HuH-7.5 (cell line): ENCODE data around the gene CA11.
A peak's percentile ranks its signal among the peaks of the same experiment; 100 is the strongest.
"Not testable (repeated sequence)": the region's sequence is repeated elsewhere in the genome, so short reads cannot be mapped to it uniquely, and the experiment has no call there.

Experiments used
- DNase-seq: peaks from one replicate; pipeline ENCODE4 v3.0.0; 2011; ENCODE audit warnings: low spot score

CA11 gene

DNA sequence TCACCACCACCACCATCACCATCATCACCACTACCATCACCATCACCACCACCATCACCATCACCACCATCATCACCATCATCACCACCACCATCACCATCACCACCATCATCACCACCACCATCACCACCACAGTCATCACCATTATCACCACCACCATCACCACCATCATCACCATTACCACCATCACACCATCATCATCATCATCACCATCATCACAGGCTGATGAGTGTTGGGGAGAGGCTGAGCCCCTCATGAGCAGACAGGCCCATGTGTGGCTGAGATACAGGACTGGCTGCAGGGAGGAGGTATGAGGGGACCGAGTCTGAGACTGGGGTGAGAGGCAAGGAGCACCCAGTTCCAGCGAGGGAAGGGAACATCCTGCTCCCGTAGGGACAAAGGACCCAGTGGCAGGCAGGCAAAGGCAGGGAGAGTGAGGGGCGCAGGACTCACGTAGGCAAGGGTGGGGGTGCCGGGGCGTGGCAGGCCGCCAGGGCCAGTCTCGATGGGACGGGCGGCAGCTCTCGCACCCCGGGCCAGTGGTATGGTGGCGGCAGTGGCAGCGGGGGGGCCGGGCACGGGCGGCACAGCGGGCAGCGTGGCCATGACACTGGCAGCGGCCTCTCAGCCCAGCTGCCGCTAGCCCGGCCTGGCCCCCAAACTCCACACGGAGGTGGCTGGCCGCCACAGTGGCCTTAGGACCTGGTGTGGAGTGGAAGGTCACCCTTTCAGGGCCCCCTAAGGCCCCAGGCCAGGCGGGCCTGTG lies 24.1 kb upstream of the CA11 start:
- DNase-seq: no peak

DNA sequence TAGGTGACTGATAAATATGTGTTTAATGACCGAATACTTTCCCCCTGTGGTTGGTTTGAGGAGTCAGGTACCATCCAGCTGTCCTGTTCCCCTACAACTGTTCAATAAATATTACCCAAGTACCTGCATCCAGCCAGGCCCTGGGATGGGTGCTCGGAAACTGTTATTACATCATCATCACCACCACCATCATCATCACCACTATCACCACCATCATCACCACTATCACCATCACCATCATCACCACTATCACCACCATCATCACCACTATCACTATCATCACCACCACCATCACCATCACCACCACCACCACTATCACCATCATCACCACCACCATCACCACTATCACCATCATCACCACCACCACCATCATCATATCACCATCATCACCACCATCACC lies 22.8 kb upstream of the CA11 start:
- DNase-seq: no peak

DNA sequence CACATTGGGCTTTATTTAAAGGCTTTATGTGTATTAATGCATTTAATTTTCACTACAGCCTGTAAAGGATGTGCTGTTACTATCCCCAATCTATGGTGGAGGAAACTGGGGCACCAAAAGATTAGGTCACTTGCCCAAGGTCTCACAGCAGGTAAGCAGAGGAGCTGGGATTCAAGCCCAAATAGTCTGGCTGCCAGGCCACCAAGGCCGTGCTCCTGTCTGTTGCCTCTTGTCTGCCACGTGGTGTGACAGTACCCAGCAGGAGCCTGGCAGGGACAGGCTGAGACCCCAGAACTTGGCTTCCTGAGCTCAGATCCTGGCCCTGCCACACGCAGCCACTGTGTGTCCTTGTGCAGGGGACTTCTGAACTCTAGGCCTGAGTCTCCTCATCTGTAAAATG lies 22.3 kb upstream of the CA11 start:
- no peak for DNase-seq

DNA sequence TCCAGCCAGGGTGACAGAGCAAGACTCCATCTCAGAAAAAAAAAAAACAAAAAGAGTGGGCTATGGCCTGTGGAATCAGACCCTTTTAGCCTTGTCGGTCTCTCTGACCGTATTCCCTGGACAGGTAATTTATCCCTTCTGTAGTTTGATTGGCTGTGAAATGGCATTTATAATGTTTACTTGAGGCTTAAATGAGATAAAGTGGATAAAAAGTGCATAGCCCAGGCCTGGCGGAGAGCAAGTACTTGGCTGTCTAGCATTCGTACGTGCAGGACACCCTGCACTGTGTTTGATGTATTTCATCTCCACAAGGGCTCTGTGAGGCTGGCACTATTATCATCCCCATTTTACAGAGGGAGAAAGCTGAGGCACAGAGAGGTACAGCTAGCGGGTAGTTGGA lies 19.8 kb upstream of the CA11 start:
- no peak for DNase-seq

DNA sequence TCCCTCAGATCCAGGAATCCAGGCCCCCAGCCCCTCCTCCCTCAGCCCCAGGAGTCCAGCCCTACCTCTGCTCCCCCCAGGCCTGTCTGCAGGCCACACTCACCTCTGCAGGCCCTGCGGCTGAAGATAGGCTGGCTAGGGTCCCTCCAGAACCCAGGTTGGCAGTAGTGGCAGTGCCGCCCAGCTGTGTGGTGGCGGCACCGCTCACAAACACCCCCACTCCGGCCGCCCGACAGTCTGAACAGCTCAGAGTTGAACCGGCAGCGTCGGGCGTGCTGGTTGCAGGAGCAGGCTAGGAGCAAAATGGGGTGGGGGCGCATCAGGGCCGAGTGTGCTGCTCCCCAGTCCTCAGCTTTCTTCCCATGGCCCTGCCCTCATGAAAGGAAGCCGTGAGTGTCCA lies 18.5 kb upstream of the CA11 start:
- DNase-seq: no peak

DNA sequence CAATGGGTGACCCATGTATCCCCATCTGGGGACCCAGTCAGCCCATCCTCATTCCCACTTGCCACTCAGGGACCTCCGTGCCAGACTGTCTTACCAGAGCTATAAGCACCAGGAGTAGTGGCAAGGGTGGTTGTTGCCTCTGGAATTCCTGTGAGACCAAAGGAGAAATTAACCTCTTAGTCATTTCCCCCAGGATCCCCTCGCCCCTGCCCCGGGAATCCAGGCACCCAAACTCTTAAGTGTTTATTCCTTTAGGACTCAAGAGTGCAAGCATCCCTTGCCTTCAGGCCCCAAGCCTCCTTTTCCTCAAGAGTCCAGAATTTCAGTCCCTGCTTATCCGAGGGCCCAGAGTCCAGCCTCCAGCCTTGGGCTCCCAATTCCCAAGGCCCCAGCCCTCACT lies 17.7 kb upstream of the CA11 start:
- no peak for DNase-seq

DNA sequence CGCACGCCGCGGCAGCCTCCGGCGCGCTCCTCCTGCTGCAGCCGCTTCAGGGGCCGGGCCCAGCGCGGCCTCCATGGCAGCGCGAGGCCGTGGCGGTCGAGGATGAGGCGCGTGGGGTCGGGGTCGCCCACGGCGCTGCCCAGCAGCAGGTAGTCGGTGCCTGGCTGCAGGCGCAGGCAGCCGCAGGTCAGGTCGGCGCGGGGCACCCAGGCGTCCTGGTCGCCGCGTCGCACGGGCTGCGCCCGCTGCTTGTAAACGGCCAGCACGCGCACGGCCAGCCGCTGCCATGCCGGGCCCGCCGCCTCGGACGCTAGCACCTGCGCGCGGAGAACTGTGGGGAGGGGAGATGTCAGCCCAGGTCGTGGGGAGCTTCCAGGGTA lies 15.7 kb upstream of the CA11 start:
- no peak for DNase-seq

DNA sequence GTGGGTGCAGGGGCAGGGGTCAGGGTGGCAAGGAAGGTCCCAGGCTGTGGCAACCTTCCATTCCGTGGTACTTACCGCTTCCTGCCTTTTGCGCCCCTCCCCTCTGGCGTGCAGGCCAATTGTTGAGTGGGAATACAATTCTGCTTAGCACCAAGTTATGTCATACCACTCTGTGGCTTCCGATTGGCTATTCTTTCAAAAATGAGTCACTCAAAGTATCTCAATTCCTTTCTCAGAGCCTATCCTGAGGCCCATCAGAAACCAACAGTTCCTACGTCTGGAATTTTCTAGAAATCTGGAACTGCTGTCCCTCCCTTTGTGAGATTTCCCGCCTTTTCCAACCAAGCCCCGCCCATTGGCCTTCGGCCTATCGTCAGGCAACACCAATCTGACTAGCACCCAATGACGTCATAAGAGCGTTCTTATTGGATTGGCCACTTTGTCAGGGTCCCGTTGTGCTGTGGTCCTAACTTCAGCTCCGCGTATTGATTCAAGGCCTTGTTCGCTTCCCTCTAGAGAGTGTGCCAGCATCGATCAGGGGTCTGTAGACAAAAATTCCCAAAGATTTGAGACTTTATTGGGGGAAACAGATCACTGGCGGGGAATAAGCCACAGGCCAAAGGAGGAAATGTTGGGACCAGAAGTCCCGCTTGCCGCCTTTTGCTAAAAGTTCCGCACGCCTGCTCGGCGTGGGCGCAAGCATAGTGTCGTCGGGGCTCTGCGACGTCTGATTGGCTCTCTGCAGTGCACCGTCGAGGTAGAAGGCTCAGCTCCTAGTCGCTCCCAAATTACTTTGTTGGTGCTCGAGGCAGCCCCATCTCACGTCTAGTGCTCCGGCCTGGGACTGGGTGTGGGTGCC lies 15.1 kb upstream of the CA11 start:
- peak; percentile 71 for DNase-seq

DNA sequence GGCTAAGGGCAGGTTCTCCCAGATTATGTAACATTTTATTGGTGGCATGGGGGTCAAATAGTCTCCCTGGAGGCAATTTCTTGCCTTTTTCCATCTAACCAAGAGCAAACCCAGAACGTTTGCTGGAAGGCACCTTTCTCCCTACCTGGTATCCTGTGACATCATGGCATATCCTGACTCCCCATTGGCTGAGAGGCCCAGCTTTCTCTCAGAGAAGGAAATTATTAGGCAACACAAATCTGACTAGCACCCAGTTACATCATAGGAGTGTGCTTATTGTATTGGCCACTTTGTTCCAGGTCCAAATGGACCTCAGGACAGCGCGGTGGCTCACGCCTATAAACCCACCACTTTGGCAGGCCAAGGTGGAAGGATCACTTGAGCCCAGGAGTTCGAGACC lies 13.8 kb upstream of the CA11 start:
- DNase-seq: no peak

DNA sequence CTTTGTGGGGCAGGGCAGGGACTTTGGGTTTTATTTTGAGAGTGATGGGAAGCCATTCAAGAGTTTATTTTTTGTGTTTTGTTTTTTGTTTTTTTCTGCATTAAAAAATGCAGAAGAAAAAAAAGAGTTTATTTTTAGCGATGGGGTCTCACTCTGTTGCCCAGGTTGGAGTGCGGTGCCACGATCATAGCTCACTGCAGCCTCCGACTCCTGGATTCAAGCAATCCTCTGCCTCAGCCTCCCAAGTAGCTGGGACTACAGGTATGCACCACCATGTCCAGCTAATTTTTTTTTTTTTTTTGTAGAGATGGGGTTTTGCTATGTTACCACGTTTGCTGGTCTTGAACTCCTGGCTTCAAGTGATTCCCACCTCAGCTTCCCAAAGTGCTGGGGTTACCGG lies 12.5 kb upstream of the CA11 start:
- DNase-seq: no peak

DNA sequence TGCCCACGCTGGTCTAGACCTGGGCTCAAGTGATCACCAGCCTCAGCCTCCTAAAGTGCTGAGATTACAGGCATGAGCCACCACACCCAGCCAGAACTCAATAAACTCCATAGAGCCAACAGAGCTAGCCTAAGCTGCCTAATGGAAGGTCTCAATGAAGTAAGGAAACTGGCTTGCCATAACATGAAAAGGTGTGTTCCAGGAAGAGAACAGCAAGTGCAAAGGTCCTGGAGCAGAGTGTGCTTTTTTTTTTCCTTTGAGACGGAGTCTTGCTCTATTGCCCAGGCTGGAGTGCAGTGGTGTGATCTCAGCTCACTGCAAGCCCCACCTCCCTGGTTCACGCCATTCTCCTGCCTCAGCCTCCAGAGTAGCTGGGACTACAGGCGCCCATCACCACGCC lies 11.8 kb upstream of the CA11 start:
- not testable (repeated sequence) for DNase-seq

DNA sequence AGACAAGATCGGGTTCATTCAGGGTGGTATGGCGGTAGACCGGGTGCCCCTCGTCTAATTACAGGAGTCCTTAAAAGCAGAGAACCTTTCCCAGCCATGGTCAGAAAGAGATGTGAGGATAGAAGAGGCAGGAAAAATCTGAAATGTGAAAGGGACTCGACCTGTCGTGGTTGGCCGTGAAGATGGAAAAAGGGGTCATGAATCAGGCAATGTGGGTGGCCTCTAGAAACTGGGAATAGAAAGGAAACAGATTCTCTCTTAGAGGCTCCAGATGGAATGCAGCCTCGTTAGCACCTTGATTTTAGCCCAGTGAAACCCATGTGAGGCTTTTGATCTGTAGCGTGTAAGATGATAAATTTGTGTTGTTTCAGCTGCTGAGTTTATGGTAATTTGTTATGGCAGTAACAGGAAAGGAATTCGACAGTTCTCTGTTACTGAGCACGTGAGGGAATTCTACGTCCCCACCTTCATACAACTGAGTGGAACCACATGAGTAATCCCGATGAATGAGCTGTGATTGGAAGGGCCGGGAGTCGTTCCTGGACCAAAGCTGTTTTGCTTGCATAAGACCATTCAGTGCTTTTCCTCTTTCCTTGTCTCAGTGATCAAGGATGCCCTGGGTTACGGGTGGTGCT lies 11.0 kb upstream of the CA11 start:
- no peak for DNase-seq

DNA sequence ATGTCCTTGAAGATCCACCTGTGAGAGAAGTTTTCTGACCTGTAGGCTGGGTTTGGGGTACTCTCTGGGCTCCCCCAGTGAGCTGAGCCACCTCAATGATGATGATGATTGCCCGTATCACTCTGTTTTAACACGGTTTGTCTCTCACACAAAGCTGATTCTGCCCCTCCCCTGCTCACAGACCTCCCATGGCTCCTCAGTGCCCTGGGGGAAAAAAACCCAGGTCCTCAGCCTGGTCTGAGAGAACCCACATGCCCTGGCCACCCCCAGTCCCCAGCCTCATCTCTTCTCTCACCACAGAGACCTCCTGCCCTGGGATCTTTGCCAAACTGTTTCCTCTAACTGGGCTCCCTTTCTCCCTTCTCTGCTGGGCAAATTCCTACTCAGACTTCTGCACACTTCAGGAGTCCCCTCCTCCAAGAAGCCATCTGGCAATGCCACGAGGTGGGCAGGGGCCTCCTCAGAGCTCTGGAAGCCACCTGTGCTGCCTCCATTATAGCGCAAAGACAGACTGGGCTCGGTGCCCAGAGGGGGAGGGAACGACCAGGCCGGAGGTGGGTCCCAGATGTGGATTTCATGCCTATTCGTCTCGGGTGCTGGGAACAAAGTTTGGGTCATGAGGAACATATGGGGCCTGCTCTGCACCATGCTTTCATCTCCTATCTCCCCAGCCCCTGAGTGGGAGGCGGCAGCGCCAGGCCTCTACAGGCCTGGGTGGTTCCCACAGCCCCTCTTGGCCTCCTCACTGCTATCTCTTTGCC lies 8.5 kb upstream of the CA11 start:
- DNase-seq: no peak

DNA sequence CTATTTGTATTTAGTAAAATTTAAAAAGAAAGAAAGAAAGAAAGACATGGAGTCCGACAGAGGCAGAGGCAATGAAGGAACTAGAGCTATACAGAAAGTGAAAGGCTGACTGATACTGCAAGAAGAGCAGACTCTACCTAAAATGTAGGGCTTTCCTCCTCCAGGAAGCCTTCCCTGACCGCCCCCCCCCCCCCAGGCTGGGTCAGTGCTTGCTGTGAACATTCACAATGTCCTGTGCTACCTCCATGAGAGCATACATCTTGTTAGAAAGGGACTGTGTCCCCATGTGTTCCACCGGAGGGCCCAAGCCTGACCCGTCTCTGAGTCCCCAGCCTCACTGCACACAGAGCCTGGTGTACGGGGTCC lies 5.7 kb upstream of the CA11 start:
- no peak for DNase-seq

DNA sequence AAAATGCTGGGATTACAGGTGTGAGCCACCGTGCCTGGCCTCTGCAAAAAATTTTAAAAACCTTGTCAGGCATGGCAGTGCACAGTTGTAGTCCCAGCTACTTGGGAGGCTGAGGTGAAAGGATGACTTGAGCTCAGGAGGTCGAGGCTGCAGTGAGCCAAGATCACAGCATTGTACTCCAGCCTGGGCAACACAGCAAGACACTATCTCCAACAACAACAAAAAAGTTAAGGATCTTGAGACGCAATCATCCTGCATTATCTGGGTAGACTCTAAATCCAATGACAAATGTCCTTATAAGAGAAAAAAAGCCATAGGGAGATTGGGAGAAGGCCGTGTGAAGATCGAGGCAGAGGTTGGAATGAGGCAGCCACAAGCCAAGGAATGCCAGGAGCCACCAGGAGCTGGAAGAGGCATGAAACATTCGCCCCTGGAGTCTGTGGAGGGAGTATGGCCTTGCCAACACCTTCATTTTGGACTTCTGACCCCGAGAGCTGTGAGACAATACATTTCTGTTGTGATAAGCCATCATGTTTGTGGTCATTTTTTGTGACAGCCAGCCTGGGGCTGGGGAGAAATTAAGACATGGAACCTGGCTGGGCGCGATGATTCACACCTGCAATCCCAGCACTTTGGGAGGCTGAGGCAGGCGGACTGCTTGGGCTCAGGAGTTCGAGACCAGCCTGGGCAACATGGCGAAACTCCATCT lies 5.1 kb upstream of the CA11 start:
- no peak for DNase-seq

DNA sequence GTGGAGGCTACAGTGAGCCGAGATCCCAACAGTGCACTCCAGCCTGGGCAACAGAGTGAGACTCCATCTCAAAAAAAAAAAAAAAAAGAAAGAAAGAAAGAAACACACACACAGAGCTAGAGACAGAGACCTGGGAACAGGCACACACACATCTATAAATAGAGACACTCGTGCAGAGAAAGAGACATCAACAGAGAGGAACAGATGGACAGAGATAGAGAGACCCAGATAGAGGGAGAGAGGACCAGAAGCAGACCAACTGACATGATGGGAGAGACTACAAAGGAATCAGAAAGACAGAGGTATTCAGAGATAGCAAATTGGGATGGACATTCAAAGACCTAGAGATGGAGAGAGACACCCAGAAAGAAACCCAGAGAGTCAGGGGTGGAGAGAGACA lies 2.1 kb upstream of the CA11 start:
- DNase-seq: no peak

DNA sequence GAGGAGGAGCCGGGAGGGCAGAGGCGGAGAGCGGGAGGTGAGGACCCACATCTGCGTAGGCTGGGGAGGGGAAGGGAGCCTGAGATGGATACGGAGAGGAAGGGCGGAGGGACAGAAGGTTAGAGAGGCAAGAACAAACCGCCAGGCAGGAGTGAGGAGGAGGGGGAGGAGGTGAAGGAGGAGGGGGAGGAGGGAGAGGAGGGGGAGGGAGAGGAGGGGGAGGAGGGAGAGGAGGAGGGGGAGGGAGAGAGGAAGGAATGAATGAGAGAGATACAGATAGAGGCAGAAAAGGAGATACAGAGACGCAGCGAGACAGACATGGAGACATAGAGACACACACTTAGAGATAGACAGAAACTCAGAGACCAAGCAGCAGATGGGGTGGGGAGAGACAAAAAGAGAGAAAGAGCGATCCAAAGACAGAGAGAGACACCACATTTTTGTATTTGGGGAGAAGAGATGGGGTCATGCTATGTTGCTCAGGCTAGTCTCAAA lies 782 bp upstream of the CA11 start:
- no peak for DNase-seq

DNA sequence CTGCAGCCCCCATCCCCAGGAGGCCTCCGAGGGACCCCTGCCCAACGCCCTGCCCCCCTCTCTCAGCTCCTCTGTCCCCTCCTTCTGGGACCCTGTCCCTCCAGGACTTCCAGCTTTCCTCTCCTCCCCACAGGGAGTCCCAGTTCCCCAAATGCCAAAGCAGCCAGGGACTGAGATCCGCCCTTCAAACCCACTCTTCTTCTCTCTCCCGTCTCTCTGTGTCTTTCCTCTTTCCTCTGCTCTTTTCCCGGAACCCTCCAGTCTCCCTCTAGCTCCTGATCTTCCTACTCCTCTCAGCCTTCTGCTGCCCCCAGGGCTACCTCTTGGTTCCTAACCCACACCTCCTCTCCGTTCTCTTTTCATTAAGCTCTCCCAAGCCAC lies 377 bp downstream of the CA11 start:
- DNase-seq: no peak

DNA sequence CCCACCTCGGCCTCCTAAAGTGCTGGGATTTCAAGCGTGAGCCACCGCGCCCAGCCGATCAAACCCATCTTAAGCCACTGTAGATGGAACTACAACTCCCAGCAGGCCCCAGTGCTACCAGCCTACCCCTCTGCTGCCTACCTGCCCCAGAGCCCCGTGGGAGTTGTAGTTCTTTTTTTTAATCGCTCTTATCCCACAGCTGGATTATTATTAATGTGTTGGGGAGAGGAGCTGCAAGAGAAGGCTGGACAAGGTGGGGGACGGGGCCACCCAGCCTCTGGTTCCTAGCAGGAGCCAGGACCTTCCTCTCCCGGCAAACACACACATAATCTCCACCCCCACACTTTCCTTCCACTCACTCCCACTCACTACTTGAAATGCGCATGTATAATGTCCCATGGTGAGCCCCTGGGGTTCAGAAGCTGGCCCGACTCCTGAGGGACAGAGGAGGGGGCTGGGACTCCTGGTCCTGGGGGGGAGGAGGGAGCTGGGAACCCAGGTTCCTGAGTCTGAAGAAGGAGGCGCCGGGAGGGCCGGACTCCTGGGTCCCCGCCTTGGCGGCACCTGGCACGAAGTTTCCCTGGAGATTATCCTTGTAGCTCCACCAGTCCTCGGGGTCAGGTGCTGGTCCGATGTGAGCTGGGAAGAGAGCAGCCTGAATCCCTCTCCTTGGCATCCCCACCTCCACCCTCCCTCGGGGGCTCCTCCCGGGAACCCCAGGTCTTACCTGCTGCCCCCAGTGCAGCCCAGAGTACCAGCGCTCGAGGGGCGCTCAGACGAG lies 958 bp downstream of the CA11 start:
- no peak for DNase-seq

DNA sequence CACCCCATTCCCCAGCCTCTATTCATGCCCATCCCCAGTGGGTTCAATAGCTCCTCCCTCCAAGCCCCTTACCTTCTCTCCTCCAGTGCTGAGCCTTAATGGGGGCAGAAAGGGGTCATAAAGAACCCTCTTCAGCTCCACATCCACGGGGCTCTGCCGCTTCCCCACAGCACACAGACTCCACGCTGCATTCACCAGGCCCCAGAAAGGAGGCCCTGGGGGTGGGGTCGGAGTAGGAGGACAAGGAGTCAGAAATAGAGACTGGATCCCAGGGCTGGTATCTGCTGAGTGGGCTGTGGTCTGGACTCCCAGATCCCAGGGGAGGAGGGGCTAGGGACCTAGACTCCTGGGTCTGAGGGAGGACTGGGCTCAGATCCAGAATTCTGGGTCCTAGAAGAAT lies 1.6 kb downstream of the CA11 start:
- DNase-seq: no peak

DNA sequence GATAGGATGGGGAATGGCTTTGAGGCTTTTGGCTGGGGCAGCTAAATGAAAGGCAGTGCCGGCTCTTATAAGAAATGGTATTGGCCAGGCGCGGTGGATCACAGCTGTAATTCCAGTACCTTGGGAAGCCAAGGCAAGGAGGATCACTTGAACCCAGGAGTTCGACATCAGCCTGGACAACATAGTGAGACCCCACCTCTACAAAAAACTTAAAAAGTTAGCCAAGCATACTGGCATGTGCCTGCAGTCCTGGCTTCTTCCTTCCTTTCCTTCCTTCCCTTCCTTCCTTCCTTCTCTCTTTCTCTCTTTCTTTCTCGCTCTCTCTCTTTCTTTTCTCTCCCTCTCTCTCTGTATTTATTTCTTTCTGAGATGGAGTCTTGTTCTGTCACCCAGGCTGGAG lies 3.1 kb downstream of the CA11 start:
- no peak for DNase-seq
